ENCODE results near the gene CPM.

Gene CPM

GRCh38 chr12:68815928-68816800 lies 116.8 kb downstream of the CPM start:
- no peaks in the 10 kb centered on the region for H3K9me2 ChIP-seq (replicated peaks; ENCODE audit: insufficient read depth, low read length)
- no peaks in the 10 kb centered on the region for H3K27me3 ChIP-seq (replicated peaks; ENCODE audit: insufficient read depth, low read length)
- DNase-seq = no peak
- H3K27ac ChIP-seq (ENCODE audit: low read length) = no peak overlapping the region
- H3K79me2 ChIP-seq (ENCODE audit: low read length) = peaks cover 97% of the 10 kb centered on the region
- peaks cover 57% of the 10 kb centered on the region for H4K20me1 ChIP-seq (ENCODE audit: insufficient read depth, low read length)
- TF ChIP-seq EZH2phosphoT487 (IDR thresholded peaks at IDR 0.05; ENCODE audit: low read length) = no peak
- no peak for TF ChIP-seq EZH2 (optimal IDR thresholded peaks at IDR 0.05; ENCODE audit: low read depth, low read length)
- no peak for TF ChIP-seq CTCF (IDR thresholded peaks at IDR 0.05; ENCODE audit: low read length)
- H2AFZ ChIP-seq (ENCODE audit: low read length) = no peak overlapping the region
- peaks cover 26% of the 10 kb centered on the region; the same call in 1 of the 2 replicates for H3K4me1 ChIP-seq (ENCODE audit: low read length)
- peak overlapping the region; percentile 73; the same call in 1 of the 2 replicates for H3K4me2 ChIP-seq (ENCODE audit: low read depth, low read length)
- no peaks in the 10 kb centered on the region for H3K9me3 ChIP-seq (replicated peaks; ENCODE audit: insufficient read depth, low read length)
- no peak overlapping the region for H3K4me3 ChIP-seq (ENCODE audit: low read length)
- H3K9ac ChIP-seq (ENCODE audit: low read length) = no peak overlapping the region
- peaks cover 16% of the 10 kb centered on the region for H3K36me3 ChIP-seq (replicated peaks; ENCODE audit: insufficient read depth, low read length)
- peaks cover 78% of the 10 kb centered on the region for H3F3A ChIP-seq (ENCODE audit: insufficient read depth, low read length)

DNA sequence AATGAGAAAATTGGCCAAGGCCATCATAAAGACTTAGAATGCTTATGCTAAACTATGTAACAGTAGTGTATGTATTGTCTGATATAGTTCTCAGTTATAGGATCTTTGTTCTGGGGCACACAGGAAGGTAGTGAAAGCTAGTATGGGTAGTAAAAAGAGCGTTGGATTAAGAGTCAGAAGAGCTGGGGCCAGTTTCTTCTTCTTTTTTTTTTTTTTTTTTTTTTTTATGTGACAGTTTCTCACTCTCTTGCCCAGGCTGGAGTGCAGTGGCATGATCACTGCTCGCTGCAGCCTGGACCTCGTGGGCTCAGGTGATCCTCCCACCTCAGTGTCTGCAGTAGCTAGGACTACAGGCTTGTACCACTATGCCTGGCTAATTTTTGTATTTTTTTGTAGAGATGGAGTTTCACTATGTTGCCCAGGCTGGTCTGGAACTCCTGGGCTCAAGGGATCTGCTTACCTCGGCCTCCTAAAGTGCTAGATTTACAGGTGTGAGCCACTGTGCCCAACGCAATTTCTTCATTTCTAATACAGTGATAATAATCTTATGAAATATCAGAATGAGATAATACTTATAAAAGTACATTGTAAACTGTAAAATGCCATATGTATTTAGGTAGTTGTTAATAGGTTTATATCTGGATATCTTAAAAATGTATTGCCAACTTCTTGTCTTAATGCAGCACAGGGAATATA lies 117.6 kb downstream of the CPM start:
- Histone ChIP-seq H3K4me1 (ENCODE audit: low read length) (peaks cover 24% of the 10 kb centered on the region; the same call in 1 of the 2 replicates), H3K9ac (ENCODE audit: low read length) (peak overlapping the region; percentile 0; the same call in 1 of the 2 replicates), H3K4me2 (ENCODE audit: low read depth, low read length) (peak overlapping the region; percentile 73; the same call in 1 of the 2 replicates), H2AFZ (ENCODE audit: low read length) (no peak overlapping the region), H3K79me2 (ENCODE audit: low read length) (peaks cover 97% of the 10 kb centered on the region), H3K9me3 (replicated peaks; ENCODE audit: insufficient read depth, low read length) (no peaks in the 10 kb centered on the region), H3K27ac (ENCODE audit: low read length) (peak overlapping the region; percentile 20; the same call in 1 of the 2 replicates), H3K36me3 (replicated peaks; ENCODE audit: insufficient read depth, low read length) (peaks cover 12% of the 10 kb centered on the region), H3K4me3 (ENCODE audit: low read length) (peak overlapping the region; percentile 17), H3K9me2 (replicated peaks; ENCODE audit: insufficient read depth, low read length) (no peaks in the 10 kb centered on the region), H4K20me1 (ENCODE audit: insufficient read depth, low read length) (peaks cover 50% of the 10 kb centered on the region), H3K27me3 (replicated peaks; ENCODE audit: insufficient read depth, low read length) (no peaks in the 10 kb centered on the region), H3F3A (ENCODE audit: insufficient read depth, low read length) (peaks cover 74% of the 10 kb centered on the region)
- no peak for TF ChIP-seq CTCF (IDR thresholded peaks at IDR 0.05; ENCODE audit: low read length)
- TF ChIP-seq EZH2 (optimal IDR thresholded peaks at IDR 0.05; ENCODE audit: low read depth, low read length) = no peak
- TF ChIP-seq EZH2phosphoT487 (IDR thresholded peaks at IDR 0.05; ENCODE audit: low read length) = no peak
- DNase-seq = no peak

DNA sequence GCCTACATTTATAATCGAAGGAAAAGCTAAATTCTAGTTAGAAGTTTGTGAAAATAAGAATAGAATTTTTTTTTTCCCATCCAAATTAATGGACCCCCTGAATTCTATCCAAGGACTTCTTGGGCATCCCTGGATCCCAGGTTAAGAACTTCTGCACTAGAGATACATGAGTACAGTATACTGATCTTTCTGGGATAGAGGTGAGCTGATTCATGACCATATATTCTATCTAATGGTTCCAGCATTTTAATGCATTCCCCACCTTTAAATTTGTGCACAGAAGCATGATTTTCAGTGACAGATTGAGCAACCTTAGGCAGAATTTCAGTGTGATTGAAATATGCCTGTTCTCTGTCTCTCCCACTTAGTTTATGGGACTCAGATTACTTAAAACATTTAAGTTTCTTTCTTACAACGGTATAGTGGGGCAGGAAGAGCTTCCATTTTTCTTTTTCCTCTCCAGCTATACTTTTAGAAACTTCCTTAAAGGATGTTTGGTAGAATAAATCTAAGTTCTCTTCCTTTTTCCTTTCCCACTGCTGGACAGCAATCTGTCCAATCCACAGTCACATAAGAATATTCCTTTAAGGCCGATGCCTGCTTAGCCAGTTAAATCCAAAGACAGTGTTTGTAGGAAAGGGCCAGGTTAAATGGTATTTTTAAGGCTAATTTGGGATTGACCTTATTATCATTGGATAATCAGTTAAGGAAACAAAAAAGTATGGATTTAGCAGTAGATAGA lies 118.3 kb downstream of the CPM start:
- Histone ChIP-seq H3K4me3 (ENCODE audit: low read length) (peak overlapping the region; percentile 17), H3K9ac (ENCODE audit: low read length) (peak overlapping the region; percentile 0; the same call in 1 of the 2 replicates), H4K20me1 (ENCODE audit: insufficient read depth, low read length) (peaks cover 44% of the 10 kb centered on the region), H3F3A (ENCODE audit: insufficient read depth, low read length) (peaks cover 75% of the 10 kb centered on the region), H2AFZ (ENCODE audit: low read length) (no peak overlapping the region), H3K27ac (ENCODE audit: low read length) (peak overlapping the region; percentile 20; the same call in 1 of the 2 replicates), H3K9me3 (replicated peaks; ENCODE audit: insufficient read depth, low read length) (no peaks in the 10 kb centered on the region), H3K4me2 (ENCODE audit: low read depth, low read length) (peak overlapping the region; percentile 73), H3K79me2 (ENCODE audit: low read length) (peaks cover 97% of the 10 kb centered on the region), H3K4me1 (ENCODE audit: low read length) (peaks cover 24% of the 10 kb centered on the region; the same call in 1 of the 2 replicates), H3K27me3 (replicated peaks; ENCODE audit: insufficient read depth, low read length) (no peaks in the 10 kb centered on the region), H3K9me2 (replicated peaks; ENCODE audit: insufficient read depth, low read length) (no peaks in the 10 kb centered on the region), H3K36me3 (replicated peaks; ENCODE audit: insufficient read depth, low read length) (peaks cover 16% of the 10 kb centered on the region)
- TF ChIP-seq EZH2phosphoT487 (IDR thresholded peaks at IDR 0.05; ENCODE audit: low read length) (no peak), EZH2 (optimal IDR thresholded peaks at IDR 0.05; ENCODE audit: low read depth, low read length) (no peak), CTCF (IDR thresholded peaks at IDR 0.05; ENCODE audit: low read length) (no peak)
- no peak for DNase-seq

Measured in MM.1S (cell line).